Activated T-helper 9 cell treated with anti-CD3 and anti-CD28 coated beads, Interleukin-2, amount 50 U/mL, for 16 hours (primary cell): ENCODE data around the gene COL4A3.
A peak's percentile ranks its signal among the peaks of the same experiment; 100 is the strongest.

Experiments
- DNase-seq: peaks from one replicate; pipeline ENCODE4 v3.0.0-alpha.2; 2020; ENCODE audit warnings: low read depth

COL4A3 gene

DNA sequence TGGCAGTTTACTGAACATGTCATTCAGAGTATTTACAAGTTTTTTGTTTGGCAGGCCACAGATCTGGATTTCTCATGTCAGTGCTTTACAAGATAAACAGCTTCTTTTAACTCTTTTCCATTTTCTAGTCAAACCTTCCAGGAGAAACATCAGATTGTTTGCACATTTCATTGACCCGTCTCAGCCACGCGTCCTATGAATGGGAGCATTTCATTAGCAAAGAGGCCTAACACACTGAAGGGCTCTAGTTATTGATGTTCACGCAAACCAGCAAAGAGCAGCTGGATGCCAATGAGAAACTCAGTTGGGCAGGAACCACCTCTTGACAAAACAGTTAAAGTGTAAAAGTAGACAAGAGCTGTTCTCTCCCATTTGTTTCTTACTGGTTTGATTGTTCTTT, 131.4 kb downstream of the COL4A3 start:
- no peak for DNase-seq

DNA sequence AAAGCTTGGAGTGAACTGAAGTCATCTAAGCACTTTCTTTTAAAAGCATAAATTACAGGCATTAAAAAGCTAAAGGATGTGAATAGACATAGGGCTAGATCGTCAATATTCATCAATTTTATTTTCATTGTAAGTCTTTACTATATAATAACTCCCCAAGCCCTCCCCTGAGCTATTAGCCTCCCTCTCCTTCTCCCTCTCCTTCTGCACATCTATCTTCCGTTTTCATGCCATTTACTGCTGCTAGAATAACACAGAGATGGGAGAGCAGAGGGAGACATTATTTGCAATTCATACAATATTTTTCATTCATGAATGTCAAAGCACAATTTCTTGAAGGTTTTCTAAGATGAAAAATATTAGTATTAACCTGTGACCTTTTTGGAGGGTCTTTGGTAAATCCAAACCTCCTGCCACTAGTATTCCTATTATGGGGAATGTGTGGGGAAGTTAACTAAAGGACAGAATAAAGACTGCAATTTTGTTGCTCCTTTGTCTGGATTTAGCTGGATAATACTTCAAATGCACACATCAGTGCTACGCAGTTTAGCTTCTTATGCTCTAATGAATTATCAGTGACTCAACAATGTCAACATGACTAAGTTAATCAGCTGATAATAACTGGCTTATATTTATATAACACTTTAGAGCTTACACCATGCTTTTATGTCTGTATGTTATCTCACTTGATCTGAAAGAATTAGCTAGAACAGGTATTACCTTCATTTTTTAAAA, 132.4 kb downstream of the COL4A3 start:
- no peak for DNase-seq

DNA sequence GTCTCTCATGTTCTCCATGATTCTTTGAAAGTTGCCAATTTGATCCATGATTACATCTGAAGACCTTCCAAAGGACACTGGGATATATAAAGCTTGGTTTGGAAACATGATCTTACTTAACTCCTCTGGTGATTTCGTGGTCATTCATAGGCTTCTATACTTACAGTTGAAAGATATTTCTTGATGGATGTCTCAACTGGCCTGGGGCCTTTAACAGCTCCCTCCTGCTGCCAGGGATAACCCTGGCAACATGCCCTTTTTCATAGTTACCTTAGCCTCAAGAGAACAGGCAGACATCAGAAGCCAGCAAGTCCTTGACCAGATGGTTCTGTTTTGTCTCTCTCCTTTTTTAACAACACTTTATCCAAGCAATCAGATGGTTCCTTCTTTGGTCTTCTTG, 137.1 kb downstream of the COL4A3 start:
- no peak for DNase-seq

DNA sequence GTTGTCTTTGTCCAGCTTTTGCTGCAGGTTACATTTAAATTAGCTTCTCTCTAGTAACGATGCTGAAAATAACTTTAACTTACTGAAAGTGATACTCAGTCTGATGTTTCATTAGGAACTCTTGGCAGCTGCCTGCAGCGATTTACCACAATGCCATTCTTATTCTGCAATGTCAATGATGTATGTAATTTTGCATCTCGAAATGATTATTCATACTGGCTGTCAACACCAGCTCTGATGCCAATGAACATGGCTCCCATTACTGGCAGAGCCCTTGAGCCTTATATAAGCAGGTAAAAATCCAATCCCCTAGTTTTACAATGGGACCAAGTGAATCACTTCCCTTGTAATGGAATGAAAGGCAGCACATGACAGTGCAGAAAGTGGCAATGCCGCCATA, 144.4 kb downstream of the COL4A3 start:
- no peak for DNase-seq

DNA sequence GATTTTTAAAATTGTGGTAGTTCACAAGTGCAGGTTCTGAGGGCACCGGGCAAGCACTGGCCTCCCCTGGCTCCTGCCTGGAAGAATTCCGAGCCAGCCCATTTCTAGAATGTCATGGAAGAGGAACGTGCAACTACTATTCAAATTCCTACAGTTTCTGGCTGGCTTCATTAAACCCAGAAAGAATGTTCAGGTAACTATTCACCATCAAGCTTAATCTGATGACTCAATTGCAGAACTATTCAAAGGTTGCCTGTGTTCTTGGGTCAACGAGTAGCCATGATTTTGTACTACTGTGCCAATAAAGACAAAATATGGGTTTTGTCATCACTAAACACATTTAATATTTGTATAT, 146.3 kb downstream of the COL4A3 start:
- DNase-seq: no peak

DNA sequence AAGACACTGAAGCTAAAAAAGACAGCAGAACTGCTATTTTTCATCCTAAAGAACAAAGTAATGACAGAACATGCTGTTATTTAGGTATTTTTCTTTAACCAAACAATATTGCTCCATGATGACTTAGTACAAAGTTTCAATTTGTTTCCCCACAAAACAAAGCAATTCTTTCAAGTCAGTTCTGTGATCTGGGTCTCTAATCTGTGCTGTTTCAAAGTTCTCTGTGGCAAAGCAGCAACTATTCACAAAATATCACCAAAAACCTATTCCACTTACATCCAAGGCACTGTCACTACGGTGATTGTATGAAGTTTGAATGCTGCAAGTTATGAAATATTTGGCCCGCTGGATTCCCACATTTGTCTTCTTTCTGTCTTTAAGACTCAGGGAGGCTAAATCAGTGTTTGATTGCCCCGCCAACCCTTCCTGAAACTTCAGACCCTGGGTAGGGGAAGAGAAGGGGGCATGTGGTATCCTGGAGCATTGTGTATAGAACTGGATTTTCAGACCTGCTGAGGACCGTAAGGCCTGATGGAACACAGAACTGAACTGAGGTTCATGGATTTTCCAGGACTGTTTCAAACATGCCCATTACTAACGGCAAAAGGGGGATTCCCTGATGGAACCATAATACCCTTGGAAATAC, 147.6 kb downstream of the COL4A3 start:
- DNase-seq: no peak

DNA sequence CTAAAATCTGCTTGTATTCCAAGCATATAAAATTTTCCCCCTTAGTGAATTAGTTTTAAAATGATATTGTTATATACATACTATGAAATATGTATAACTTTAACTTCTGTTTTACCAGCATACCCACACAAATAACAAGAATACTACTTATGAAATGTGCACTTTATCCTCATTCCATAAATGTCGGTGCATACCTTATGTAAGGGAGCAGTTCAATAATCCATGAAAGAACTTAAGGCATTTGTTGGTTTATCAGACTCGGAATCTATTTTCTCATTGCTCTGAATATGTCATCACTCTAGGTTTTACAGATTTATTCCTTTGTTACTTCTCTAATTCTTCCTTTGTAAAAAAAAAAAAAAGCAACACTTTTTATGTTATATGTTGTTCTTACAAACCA, 148.2 kb downstream of the COL4A3 start:
- no peak for DNase-seq

DNA sequence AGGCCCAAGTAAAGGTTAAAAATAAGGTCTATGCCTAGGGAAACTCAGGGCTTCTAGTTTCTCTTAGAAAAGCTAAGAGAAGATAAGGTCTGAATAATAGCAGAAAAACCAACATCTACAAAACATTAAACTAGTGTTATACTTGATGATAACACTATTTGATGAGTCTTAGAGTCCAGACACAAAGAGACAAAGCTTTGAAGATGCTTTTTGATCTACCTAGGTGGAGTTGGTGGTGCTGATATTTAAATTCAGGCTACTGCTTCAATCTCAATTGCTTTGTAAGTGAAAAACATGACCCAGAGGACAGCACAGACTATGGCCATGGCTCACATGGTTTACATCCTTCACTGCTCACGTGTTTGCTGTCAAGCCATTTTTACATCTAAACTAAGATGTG, 148.9 kb downstream of the COL4A3 start:
- no peak for DNase-seq

DNA sequence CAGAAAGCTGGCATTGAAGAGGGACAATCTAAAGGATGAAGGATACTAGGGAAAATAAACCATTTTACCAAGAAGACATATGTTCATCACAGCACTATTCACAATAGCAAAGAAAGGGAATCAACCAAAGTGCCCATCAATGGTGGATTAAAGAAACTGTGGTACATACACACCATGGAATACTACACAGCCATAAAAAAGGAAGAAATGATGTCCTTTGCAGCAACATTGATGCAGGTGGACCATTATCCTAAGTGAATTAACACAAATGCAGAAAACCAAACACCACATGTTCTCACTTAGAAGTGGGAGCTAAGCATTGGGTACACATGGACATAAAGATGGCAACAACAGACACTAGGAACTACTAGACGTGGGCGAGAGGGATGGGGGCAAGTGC, 153.4 kb downstream of the COL4A3 start:
- DNase-seq: no peak

DNA sequence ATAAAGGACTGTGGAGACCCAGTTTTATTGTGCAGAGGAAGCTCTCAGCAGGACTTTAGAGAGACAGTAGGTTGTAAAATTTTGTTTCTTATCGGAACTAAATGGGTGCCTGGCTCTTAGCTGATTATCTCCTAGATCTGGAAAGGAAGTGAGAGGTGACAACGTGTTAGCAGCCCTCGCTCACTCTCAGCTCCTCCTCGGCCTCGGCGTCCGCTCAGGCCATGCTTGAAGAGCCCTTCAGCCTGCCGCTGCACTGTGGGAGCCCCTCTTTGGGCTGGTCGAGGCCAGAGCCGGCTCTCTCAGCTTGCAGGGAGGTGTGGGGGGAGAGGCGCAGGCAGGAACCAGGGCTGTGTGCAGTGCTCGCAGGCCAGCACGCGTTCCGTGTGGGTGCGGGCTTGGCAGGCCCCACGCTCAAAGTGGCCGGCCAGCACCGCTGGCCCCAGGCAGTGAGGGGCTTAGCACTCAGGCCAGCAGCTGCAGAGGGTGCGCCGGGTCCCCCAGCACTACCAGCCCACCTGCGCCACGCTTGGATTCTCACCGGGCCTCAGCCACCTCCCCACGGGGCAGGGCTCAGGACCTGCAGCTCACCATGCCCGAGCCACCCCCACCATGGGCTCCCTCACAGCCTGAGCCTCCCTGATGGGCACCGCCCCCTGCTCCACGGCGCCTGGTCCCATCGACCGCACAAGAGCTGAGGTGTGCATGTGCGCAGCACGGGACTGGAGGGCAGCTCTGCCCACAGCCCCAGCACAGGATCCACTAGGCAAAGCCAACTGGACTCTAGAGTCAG, 156.1 kb downstream of the COL4A3 start:
- no peak for DNase-seq

DNA sequence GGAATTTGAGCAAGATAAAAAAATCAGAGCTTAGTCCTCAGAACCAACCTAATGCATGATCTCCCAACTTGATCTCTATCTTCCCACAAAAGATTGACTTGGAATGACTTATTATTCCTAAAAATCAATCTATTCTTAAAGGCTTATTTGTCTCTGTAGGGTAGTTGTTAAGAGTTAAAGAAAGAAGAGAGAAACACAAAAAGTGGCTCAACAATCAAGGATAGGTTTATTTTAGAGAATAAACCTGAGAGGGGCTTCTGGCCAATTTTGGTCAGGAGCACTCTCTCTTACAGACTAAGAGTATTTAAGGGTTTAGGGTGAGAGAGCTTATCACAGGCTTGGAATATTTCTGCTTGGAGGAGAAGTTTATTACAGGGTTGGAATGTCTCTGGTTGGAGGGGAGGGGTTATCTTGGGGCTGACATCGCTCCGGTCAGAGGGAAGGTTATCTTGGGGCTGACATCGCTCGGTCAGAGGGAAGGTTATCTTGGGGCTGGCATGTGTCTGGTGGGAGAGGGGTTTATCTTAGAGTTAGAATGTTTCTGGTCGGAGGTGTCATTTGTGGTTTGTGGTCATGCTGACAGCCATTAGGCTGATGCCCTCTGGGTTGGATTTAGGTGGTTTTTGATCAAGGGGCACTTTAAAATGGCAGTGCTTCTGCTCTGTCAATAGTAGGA, 158.2 kb downstream of the COL4A3 start:
- no peak for DNase-seq

DNA sequence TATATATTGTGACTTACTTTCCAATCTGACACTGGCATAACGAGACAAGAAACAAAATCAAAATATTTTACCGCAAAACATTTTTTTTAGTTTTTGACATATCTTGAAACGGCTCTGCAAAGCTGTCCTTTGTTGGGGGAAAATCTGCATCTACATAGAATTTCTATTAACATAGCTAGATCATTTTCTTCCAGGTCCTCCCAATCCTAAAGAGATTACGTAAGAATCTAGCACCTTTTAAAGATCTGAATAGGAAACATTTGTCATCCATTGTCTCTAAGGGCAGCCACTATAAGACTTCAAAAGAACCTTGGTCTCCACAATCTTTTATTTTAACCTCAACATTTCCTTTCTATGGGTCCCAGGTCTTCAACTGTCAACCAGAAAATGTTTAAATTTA, 159.4 kb downstream of the COL4A3 start:
- no peak for DNase-seq

DNA sequence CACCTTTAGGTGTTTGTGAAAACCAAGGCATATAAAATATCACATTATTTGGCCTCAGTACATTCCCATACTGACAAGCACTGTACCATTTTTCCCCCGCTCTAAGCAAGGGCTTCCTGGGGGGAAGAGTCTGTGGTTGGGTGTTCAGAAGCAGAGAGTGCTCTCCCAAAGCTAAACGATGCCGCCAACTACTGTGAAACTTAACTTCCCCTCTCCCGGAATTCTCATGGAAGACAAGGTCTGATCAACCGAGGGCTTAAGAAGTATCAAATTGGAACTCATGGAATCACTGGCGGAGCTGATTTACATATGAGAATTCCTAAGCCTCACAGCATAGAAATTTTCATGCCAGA, 160.2 kb downstream of the COL4A3 start:
- DNase-seq: no peak

DNA sequence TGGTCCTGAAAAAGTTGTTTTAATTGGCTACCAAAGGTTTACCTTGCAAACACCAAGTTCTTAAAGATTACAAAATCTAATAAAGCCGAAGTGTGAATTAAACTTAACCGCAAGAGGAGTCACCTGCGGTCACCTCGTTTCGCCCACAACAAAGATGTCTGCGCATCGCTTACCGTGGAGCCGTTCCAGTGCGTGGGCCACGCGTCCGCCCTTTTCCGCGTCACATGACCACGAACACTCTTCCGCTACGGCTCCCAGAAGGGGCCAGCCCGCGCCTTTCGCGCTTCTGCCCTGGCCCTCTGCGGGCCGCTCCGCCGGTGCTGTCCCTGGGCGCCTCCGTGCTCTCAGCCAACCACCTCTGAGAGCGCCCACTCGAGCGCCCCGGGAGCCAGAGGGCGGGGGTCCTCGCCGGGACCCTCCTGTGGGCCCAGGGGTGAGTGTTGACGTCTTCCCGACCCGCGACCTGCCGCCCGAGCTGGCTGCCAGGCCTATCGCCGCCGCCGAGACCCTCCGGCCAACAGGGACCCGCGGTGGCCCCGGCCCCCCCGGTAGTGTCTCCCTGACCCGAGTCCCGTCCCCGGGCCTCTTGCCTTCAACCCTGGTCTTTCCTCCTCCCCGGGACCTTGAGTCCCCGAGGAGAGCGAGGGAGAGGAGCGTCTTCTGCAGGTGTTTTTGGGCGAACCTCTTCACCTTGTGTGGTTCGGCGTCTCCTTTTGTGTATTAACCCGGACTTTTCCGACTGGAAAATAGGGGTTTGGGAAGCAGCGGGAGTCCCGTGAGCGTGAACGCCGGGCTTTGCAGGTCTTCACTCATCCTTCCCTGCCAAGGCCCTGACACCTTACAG, 160.8 kb downstream of the COL4A3 start, which contains the start of gene MFF:
Gene MFF, plus strand, starts transcription at position 257 of the 844 bp plus-strand sequence. CDS start 5,415 bp downstream, outside the sequence.
- peak; percentile 90 for DNase-seq

DNA sequence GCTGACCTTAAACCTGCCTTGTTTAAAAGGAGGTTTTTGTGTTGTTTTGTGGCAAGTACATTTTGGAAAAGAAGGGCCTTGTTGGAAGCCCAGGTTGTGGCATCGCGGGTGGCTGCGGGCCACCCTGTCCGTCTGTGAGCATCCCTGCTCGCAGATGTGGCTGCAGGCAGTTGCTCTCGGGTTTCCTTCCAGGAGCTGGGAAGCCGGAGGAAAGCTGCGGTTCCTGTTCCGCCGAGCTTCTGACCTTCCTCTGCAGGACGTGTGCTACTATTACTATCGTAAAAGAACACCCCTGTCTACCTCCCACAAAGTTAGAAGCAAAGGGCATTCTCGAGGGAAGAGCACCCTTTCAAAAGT, 161.4 kb downstream of the COL4A3 start:
- no peak for DNase-seq

DNA sequence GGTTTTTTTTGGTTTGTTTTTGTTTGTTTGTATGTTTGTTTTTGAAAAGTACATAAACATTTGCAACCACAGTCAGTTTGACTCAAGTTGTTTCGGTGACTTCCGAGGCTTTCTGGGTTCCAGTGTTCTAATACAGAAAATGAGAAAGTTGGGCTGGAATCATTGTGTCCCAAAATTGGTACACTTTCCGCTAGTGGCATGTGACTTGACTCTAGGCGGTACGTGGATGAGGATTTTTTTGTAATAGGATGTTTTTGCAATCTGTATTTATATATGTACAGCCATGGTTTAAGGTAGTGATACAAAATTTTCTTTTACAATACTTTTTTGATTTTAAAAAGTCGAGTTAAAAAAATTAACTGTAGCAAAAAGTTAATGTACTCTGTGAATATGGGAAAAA, 162.4 kb downstream of the COL4A3 start:
- no peak for DNase-seq

DNA sequence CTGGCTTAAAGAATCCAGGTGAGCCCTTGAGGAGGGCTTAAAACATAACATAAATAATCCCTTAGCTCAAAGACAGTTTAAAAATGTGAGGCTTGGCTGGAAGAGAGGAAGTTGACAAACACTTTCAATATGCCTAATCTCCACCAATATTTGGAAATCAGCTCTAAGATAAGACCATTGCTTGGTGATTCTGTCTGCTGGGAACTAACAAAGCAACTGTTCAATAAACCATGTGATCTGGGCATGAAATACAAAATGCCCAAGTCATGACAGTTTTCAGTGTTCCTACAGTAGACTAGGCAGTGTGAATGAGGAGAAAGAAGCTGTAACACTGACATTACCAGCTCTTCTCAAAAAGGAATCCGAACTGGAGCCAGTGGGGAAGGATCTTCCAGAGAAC, 171.3 kb downstream of the COL4A3 start:
- DNase-seq: no peak

DNA sequence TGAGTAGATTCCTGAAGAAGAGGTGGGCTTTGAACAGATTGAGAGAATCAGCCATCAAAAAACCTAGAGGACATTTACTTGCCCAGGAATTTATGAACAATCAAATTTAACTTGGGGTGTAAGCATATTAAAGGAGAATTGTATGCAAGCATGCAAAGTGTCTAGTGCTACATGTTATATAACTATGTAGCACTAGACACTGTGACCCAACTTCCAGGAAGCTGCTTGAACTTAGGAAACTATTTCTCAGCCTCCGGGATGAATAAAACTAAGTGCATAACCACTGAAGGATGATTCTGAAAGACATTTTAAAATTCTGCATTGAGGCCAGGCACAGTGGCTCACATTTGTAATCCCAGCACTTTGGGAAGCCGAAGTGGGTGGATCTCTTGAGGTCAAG, 173.0 kb downstream of the COL4A3 start:
- DNase-seq: no peak

DNA sequence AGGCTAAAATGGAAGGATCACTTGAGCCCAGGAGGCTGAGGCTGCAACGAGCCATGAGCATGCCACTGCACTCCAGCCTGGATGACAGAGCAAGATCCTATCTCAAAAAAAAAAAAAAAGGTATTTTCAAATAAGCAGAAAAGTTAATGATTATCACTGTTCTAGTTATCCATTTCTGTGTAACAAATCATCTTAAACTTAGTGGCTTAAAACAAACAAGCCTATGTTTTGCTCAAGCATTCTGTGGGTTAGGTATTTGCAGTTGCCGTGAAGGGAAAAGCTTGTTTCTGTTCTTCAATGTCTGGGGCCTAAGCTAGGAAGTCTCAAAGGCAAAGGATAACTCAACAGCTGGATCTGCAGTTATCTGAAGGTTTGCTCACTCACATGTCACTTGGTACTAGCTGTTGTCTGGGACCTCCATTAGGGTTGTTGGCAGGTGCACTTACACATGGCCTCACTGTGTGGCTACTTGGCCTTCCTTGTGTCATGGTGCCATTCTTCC, 174.7 kb downstream of the COL4A3 start:
- no peak for DNase-seq

DNA sequence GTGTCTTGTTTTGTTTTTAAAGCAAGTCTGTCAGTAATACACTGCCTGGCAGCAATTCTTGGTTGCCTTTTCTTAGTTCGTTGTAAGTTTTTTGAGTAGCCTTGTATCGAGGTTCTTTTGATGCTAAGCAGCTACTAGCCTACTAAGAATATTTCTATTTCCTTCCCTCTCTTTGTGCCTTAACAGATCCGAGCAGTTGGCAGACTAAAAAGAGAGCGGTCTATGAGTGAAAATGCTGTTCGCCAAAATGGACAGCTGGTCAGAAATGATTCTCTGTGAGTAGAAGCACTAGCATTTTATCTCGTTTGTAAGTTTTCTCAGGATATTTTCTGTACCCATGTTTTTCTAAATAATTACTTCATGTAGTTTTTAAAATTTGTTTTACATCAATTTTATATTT, 175.7 kb downstream of the COL4A3 start:
- no peak for DNase-seq

DNA sequence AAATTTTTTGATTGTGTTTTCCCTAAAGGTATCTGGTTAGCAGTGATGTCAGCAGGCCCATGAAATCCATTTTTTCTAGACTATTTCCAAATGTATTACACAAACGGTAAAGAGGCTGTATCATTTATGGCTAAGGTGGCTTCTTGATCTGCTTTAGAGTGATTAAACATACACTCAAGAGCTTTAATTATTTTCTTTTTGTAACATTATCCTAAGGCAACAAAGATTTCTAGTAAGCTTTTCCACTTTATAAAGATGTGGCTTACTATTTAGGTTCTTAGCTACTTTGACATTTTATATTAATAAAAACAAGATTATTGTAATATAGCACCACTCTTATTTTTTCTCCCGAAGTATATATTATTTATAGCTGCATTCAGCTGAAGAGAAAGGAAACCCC, 177.1 kb downstream of the COL4A3 start:
- no peak for DNase-seq

DNA sequence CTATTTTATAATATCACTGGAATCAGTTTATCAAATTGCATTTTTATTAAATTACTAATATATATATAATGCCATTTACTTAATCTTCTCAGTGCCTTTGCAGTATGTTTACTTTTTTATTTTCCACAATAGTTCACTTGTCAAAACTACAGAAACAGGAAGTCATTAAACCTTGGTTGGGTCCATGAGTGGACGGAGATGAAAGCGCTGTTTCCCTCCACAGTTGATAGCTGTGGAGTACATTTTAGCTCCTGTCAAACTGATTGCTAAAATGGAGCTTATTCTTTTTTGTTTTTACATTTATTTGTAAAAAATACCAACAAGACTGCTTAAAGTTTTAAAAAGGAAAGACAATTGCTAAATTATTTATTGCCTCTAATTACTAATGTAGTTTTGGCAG, 179.8 kb downstream of the COL4A3 start:
- no peak for DNase-seq
